K562 (cell line): ENCODE data around the gene CSDE1. TPM values are rescaled to one million over a fixed set of nuclear protein-coding genes. Genes with fewer than 3 reads are reported as not detected.

Source experiments
- E2F3 ChIP-seq: fragments of 250-450 bp; sonication (Bioruptor Pico); IDR thresholded peaks from 2 replicates; pipeline ENCODE4 v1.4.0; 2020; ENCODE audit warnings: mild to moderate bottlenecking
- FOXJ3 ChIP-seq: sonication (generic); formaldehyde crosslinking; IDR thresholded peaks from 2 replicates; pipeline ENCODE4 v1.4.0; 2020; ENCODE audit warnings: mild to moderate bottlenecking, missing genetic modification reagents
- FOXP1 ChIP-seq: sonication (generic); formaldehyde crosslinking; IDR thresholded peaks from 2 replicates; pipeline ENCODE4 v1.8.0; 2022; ENCODE audit warnings: mild to moderate bottlenecking, missing genetic modification reagents
- GATAD2A ChIP-seq: fragments of 450-650 bp; IDR thresholded peaks from 2 replicates; pipeline ENCODE4 v1.6.1; 2017
- IRF2 ChIP-seq: sonication (generic); formaldehyde crosslinking; IDR thresholded peaks from 2 replicates; pipeline ENCODE4 v1.8.1; 2022; ENCODE audit warnings: mild to moderate bottlenecking, missing genetic modification reagents
- JUN ChIP-seq, 2 experiments: sonication (generic) in 1 of 2; formaldehyde crosslinking in 1 of 2; IDR thresholded peaks; 2 replicates each; pipeline versions ENCODE4 v1.6.1 to v1.8.0; 2012 to 2022; ENCODE audit warnings: borderline replicate concordance in 2 of 2, mild to moderate bottlenecking in 2 of 2, improper control_type of control experiment in 1 of 2, low read depth in 1 of 2, low read length in 1 of 2, missing genetic modification reagents in 1 of 2
- KLF1 ChIP-seq: fragments of 450-650 bp; IDR thresholded peaks from 2 replicates; pipeline ENCODE4 v1.6.1; 2016; ENCODE audit warnings: missing genetic modification characterization, missing compliant biosample characterization
- MCM5 ChIP-seq: fragments of 450-650 bp; IDR thresholded peaks from 2 replicates; pipeline ENCODE4 v1.6.1; 2016; ENCODE audit warnings: low read depth
- MITF ChIP-seq: IDR thresholded peaks from 2 replicates; pipeline ENCODE4 v1.6.1; 2014; ENCODE audit warnings: antibody characterized with exemption
- MNT ChIP-seq, 2 experiments: fragments of 450-650 bp; conservative IDR thresholded peaks; 2 replicates each; pipeline ENCODE4 v1.6.1; 2017; ENCODE audit warnings: mild to moderate bottlenecking in 2 of 2, moderate library complexity in 2 of 2
- NCOR1 ChIP-seq: fragments of 450-650 bp; IDR thresholded peaks from 2 replicates; pipeline ENCODE4 v1.6.1; 2016; ENCODE audit warnings: mild to moderate bottlenecking, moderate library complexity
- NFE2 ChIP-seq: IDR thresholded peaks from 2 replicates; pipeline ENCODE4 v1.6.1; 2014; ENCODE audit warnings: antibody characterized with exemption, low read depth
- POLR2B ChIP-seq: fragments of 450-650 bp; IDR thresholded peaks from 2 replicates; pipeline ENCODE4 v1.6.1; 2018; ENCODE audit warnings: low read depth; ENCODE audit not compliant: partially characterized antibody
- PREB ChIP-seq: sonication (generic); formaldehyde crosslinking; IDR thresholded peaks from 2 replicates; pipeline ENCODE4 v1.8.1; 2023; ENCODE audit warnings: mild to moderate bottlenecking, missing genetic modification reagents
- RB1 ChIP-seq: fragments of 450-650 bp; IDR thresholded peaks from 2 replicates; pipeline ENCODE4 v1.6.1; 2017; ENCODE audit warnings: low read depth, mild to moderate bottlenecking
- RBM39 ChIP-seq: fragments of 200-400 bp; formaldehyde crosslinking; optimal IDR thresholded peaks from 2 replicates; pipeline ENCODE3; 2018; ENCODE audit warnings: low read depth, low read length
- STAT5A ChIP-seq: IDR thresholded peaks from 2 replicates; pipeline ENCODE4 v1.6.1; 2012; ENCODE audit warnings: low read length, inconsistent platforms, borderline replicate concordance
- ZNF239 ChIP-seq: fragments of 250-450 bp; sonication (Bioruptor Pico); IDR thresholded peaks from 2 replicates; pipeline ENCODE4 v1.4.0; 2020; ENCODE audit warnings: mild to moderate bottlenecking
- ZNF507 ChIP-seq: conservative IDR thresholded peaks from 2 replicates; pipeline ENCODE4 v1.6.1; 2017; ENCODE audit warnings: missing genetic modification characterization, missing compliant biosample characterization
- ZNF586 ChIP-seq: fragments of 450-650 bp; formaldehyde crosslinking; conservative IDR thresholded peaks from 2 replicates; pipeline ENCODE4 v1.4.0; 2020; ENCODE audit warnings: mild to moderate bottlenecking, moderate library complexity
- ZNF740 ChIP-seq, 3 experiments: fragments of 200-800 bp in 1 of 3; sonication (Bioruptor generic) in 1 of 3; sonication (generic) in 1 of 3; formaldehyde crosslinking in 1 of 3; IDR thresholded peaks; 2 replicates each; pipeline versions ENCODE4 v1.6.1 to v1.8.0; 2016 to 2022; ENCODE audit warnings: mild to moderate bottlenecking in 2 of 3, missing compliant biosample characterization in 2 of 3, missing genetic modification characterization in 2 of 3, missing genetic modification reagents in 1 of 3
- ZNF778 ChIP-seq: fragments of 450-650 bp; formaldehyde crosslinking; IDR thresholded peaks from 2 replicates; pipeline ENCODE4 v1.4.0; 2020; ENCODE audit warnings: mild to moderate bottlenecking, moderate library complexity
- polyA plus RNA-seq, 8 experiments: library from polyadenylated mRNA; depleted of rRNA in 4 of 8; stranded (reverse) in 5 of 8; unstranded in 3 of 8; fragments of >200 nt; fragmentation: Nextera tagmentation in 2 of 8; fragmentation: Illumina TruSeq in 1 of 8; extraction: Ambion mirVana in 2 of 8; extraction: Trizol in 1 of 8; gene quantifications; 2 replicates each; pipeline versions ENCODE4 v1.2.1 to v1.2.3, GENCODE V29; 2011 to 2014; ENCODE audit warnings: inconsistent platforms in 1 of 8, missing spikeins in 1 of 8
- total RNA-seq, 7 experiments: library from RNA; depleted of rRNA in 6 of 7; stranded (reverse); fragments of >200 nt in 6 of 7; fragmentation: Illumina TruSeq in 2 of 7; extraction: Trizol in 2 of 7; gene quantifications; 2 replicates each; pipeline versions ENCODE4 v1.2.1 to v1.2.3, GENCODE V29; 2011 to 2021; ENCODE audit warnings: low replicate concordance in 1 of 7

Gene CSDE1
- total and polyA plus RNA-seq, 9 of the 15 experiments (the other 6 are each of a cell fraction or from before 2014, with no cell fraction given) = 174 to 538 (median 403) TPM

- TF ChIP-seq PREB (CRISPR knock-in tag) (no peak), NCOR1 (peak; percentile 55), RB1 (peak; percentile 70), RBM39 (no peak), NFE2 (0 out of 2 replicates have a peak, but pooled peaks have one; percentile 9), IRF2 (CRISPR knock-in tag) (no peak), FOXP1 (no peak), ZNF239 (no peak; the same call in 1 of the 2 replicates), ZNF778 (CRISPR knock-in tag) (no peak), MCM5 (no peak), STAT5A (0 out of 2 replicates have a peak, but pooled peaks have one; percentile 14), ZNF507 (tag) (no peak), FOXJ3 (CRISPR knock-in tag) (no peak), MITF (peak; percentile 84), ZNF740 (CRISPR knock-in tag; IDR thresholded peaks at IDR 0.05) (0 out of 2 replicates have a peak, but pooled peaks have one; percentile 41), ZNF740 (tag; IDR thresholded peaks at IDR 0.05) (no peak; a peak in 1 of 4 replicates), POLR2B (peak; percentile 89), E2F3 (CRISPR knock-in tag) (no peak), KLF1 (peak; percentile 95), GATAD2A (no peak), JUN (IDR thresholded peaks at IDR 0.05; ENCODE audit: borderline replicate concordance, low read depth, low read length) (peak; percentile 87; the same call in 1 of the 2 replicates), JUN (CRISPR knock-in tag; IDR thresholded peaks at IDR 0.05; ENCODE audit: borderline replicate concordance) (no peak), MNT (conservative IDR thresholded peaks at IDR 0.05) (peak; percentile 100), ZNF586 (CRISPR knock-in tag) (no peak)
Observed at GRCh38 chr1:114716304-114717170, 41.2 kb downstream of the CSDE1 start, which contains the start of gene NRAS (continued).
